Panc1 (cell line): ENCODE results near the gene EHD2. TPM values are rescaled to one million over a fixed set of nuclear protein-coding genes. Genes with fewer than 3 reads are reported as not detected.
"Not testable (repeated sequence)": the region's sequence is repeated elsewhere in the genome, so short reads cannot be mapped to it uniquely, and the experiment has no call there.

Source experiments
- ATAC-seq: fragments of 200-7000 bp; cut with Tn5 transposase; 2 replicates; pipeline ENCODE4 v1.9.1; 2020; ENCODE audit warnings: mild to moderate bottlenecking, moderate library complexity
- BruUV-seq: library from RNA; stranded (reverse); fragments of 400-500 nt; replicated peaks from 2 replicates; lab custom pipeline; 2021; lab: Mats Ljungman, UMichigan
- CTCF ChIA-PET: fragments of 300-600 bp; sonication (Branson Sonifier 250); formaldehyde crosslinking; loops from one replicate; lab custom pipeline; 2022; ENCODE audit warnings: antibody characterized with exemption; lab: Charles Lee
- POLR2A ChIA-PET: fragments of 300-600 bp; sonication (Branson Sonifier 250); formaldehyde crosslinking; loops from one replicate; lab custom pipeline; 2022; ENCODE audit warnings: antibody characterized with exemption; lab: Charles Lee
- DNase-seq: peaks from one replicate; pipeline ENCODE4 v3.0.0-alpha.2; 2010; ENCODE audit warnings: low read depth, low spot score
- H3K27ac ChIP-seq: 2 replicates; pipeline ENCODE4 v1.5.1; 2011; ENCODE audit warnings: mild to moderate bottlenecking, low read length, inconsistent platforms
- H3K27me3 ChIP-seq: fragments of 200-500 bp; sonication (Bioruptor generic); 2 replicates; pipeline ENCODE4 v1.6.0; 2014; ENCODE audit warnings: low read length, inconsistent platforms; ENCODE audit not compliant: control insufficient read depth, insufficient read depth
- H3K36me3 ChIP-seq: fragments of 200-500 bp; sonication (Bioruptor generic); 2 replicates; pipeline ENCODE4 v1.5.1; 2014; ENCODE audit warnings: inconsistent platforms, mild to moderate bottlenecking, low read length, moderate library complexity; ENCODE audit not compliant: control insufficient read depth, insufficient read depth
- H3K4me1 ChIP-seq: 2 replicates; pipeline ENCODE4 v1.5.1; 2011; ENCODE audit warnings: inconsistent platforms, mild to moderate bottlenecking, low read length, moderate library complexity; ENCODE audit not compliant: control insufficient read depth, insufficient read depth
- H3K4me3 ChIP-seq, 2 experiments: 2 replicates each; pipeline ENCODE4 v1.5.1; 2011 to 2012; ENCODE audit warnings: low read depth in 2 of 2, low read length in 2 of 2, mild to moderate bottlenecking in 2 of 2, inconsistent platforms in 1 of 2, moderate library complexity in 1 of 2
- H3K9me3 ChIP-seq: fragments of 200-500 bp; sonication (Bioruptor generic); 2 replicates; pipeline ENCODE4 v1.5.1; 2014; ENCODE audit warnings: low read depth, mild to moderate bottlenecking, inconsistent platforms, low read length, moderate library complexity; ENCODE audit not compliant: control insufficient read depth, insufficient read depth
- POLR2AphosphoS5 ChIP-seq: IDR thresholded peaks from 2 replicates; pipeline ENCODE4 v1.6.1; 2012; ENCODE audit warnings: mild to moderate bottlenecking, low read depth, low read length, moderate library complexity
- SIN3A ChIP-seq: IDR thresholded peaks from 2 replicates; pipeline ENCODE4 v1.6.1; 2012; ENCODE audit warnings: low read depth, mild to moderate bottlenecking, low read length, moderate library complexity, borderline replicate concordance; ENCODE audit not compliant: insufficient read depth
- TCF7L2 ChIP-seq: IDR thresholded peaks from 2 replicates; pipeline ENCODE4 v1.6.1; 2011; ENCODE audit warnings: mild to moderate bottlenecking, low read depth, low read length, inconsistent platforms
- in situ Hi-C: cut with HindIII; loops from 2 replicates; pipeline ENCODE4 v1.10.0; 2016; ENCODE audit warnings: low sequenced_read_pairs, low pct_unique_long_range_greater_than_20kb
- intact Hi-C: fragments of 100-400 bp; cut with micrococcal nuclease; formaldehyde crosslinking; loops from one replicate; pipeline ENCODE4 v1.10.0; 2022; ENCODE audit not compliant: unreplicated experiment
- total RNA-seq: library from RNA; stranded (reverse); gene quantifications from one replicate; pipeline ENCODE4 v1.2.1, GENCODE V29; 2021; ENCODE audit not compliant: unreplicated experiment
- TF ChIP-seq, protein P1 (sequence below): fragments of 450-650 bp; IDR thresholded peaks from 2 replicates; pipeline ENCODE4 v1.5.1; 2017; ENCODE audit warnings: mild to moderate bottlenecking
- TF ChIP-seq, protein P2 (sequence below), 2 experiments: IDR thresholded peaks; 2 replicates each; pipeline ENCODE4 v1.6.1; 2011 to 2012; ENCODE audit warnings: low read depth in 2 of 2, control low read depth in 1 of 2, low read length in 1 of 2, mild to moderate bottlenecking in 1 of 2, moderate library complexity in 1 of 2; ENCODE audit not compliant: insufficient read depth in 1 of 2

Gene EHD2
- total RNA-seq, 1 experiment from 2014 or later: 41.8 TPM

DNA sequence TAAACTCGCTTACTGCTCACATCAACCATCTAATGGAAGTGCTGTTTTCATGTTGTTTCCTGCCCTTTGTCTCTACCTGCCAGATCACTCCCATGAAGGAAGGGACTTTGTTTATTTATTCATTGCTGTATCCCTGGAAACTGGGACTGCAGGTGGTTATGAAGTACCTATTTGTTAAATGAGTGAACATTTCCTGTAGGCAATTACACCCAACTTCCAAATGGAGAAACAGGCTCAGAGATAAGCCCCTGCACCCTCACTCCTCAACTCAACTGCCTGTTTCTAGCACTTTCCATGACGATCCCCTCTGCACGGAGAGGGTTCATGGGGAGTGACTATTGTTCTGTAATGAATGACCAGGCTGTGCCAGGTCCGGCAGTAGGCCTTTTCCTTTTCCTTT is 63.3 kb downstream of the EHD2 start:
- no TSS peak for BruUV-seq
- in situ Hi-C loops: no loop called here
- intact Hi-C loops: no loop called here
- no peak for ATAC-seq
- peaks cover 5% of the 10 kb centered on the region; the same call in 1 of the 2 replicates for H3K36me3 ChIP-seq
- H3K9me3 ChIP-seq: no peaks in the 10 kb centered on the region
- TF ChIP-seq, protein P1, sequence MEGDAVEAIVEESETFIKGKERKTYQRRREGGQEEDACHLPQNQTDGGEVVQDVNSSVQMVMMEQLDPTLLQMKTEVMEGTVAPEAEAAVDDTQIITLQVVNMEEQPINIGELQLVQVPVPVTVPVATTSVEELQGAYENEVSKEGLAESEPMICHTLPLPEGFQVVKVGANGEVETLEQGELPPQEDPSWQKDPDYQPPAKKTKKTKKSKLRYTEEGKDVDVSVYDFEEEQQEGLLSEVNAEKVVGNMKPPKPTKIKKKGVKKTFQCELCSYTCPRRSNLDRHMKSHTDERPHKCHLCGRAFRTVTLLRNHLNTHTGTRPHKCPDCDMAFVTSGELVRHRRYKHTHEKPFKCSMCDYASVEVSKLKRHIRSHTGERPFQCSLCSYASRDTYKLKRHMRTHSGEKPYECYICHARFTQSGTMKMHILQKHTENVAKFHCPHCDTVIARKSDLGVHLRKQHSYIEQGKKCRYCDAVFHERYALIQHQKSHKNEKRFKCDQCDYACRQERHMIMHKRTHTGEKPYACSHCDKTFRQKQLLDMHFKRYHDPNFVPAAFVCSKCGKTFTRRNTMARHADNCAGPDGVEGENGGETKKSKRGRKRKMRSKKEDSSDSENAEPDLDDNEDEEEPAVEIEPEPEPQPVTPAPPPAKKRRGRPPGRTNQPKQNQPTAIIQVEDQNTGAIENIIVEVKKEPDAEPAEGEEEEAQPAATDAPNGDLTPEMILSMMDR: no peak
- TF ChIP-seq, protein P2, sequence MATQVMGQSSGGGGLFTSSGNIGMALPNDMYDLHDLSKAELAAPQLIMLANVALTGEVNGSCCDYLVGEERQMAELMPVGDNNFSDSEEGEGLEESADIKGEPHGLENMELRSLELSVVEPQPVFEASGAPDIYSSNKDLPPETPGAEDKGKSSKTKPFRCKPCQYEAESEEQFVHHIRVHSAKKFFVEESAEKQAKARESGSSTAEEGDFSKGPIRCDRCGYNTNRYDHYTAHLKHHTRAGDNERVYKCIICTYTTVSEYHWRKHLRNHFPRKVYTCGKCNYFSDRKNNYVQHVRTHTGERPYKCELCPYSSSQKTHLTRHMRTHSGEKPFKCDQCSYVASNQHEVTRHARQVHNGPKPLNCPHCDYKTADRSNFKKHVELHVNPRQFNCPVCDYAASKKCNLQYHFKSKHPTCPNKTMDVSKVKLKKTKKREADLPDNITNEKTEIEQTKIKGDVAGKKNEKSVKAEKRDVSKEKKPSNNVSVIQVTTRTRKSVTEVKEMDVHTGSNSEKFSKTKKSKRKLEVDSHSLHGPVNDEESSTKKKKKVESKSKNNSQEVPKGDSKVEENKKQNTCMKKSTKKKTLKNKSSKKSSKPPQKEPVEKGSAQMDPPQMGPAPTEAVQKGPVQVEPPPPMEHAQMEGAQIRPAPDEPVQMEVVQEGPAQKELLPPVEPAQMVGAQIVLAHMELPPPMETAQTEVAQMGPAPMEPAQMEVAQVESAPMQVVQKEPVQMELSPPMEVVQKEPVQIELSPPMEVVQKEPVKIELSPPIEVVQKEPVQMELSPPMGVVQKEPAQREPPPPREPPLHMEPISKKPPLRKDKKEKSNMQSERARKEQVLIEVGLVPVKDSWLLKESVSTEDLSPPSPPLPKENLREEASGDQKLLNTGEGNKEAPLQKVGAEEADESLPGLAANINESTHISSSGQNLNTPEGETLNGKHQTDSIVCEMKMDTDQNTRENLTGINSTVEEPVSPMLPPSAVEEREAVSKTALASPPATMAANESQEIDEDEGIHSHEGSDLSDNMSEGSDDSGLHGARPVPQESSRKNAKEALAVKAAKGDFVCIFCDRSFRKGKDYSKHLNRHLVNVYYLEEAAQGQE (IDR thresholded peaks at IDR 0.05; ENCODE audit: insufficient read depth in 1 of 2, low read depth in 2 of 2, low read length in 1 of 2): no peak
- TF ChIP-seq TCF7L2 (no peak), POLR2AphosphoS5 (no peak), SIN3A (no peak)
- H3K4me3 ChIP-seq: no peak overlapping the region
- no peak for DNase-seq
- ChIA-PET CTCF (no interaction called here), POLR2A (no interaction called here)
- H3K27ac ChIP-seq: no peak overlapping the region
- no peaks in the 10 kb centered on the region for H3K4me1 ChIP-seq
- H3K27me3 ChIP-seq: no peaks in the 10 kb centered on the region

DNA sequence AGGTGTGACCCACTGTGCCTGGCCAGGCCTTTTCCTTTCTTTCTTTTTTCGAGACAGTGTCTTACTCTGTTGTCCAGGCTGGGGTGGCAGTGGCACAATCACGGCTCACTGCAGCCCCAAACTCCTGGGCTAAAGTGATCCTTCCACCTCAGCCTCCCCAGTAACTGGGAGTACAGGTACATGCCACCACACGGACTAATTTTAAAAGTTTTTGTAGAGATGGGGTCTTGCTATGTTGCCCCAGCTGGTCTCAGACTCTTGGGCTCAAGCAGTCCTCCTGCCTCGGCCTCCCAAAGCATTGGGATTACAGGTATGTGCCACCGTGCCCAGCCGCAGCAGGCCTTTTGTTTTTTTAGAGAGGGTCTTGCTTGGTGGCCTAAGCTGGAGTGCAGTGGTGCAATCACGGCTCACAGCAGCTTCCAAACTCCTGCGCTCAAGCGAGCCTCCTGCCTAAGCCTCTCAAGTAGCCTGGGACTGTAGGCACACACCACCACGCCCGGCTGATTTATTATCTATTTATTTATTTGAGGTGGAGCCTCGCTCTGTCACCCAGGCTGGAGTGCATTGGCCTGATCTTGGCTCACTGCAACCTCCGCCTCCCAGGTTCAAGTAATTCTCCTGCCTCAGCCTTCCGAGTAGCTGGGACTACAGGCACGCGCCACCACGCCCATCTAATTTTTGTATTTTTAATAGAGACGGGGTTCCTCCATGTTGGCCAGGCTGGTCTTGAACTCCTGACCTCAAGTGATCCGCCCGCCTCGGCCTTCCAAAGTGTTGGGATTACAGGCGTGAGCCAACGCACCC is 64.2 kb downstream of the EHD2 start:
- POLR2A ChIA-PET: interaction anchor here (0.6 kb wide), 1 partner anchor 10 kb away, joined by 3 read pairs; no protein-coding TSS in a partner anchor
- CTCF ChIA-PET, H3K36me3 ChIP-seq, H3K9me3 ChIP-seq, BruUV-seq, intact Hi-C loops, H3K27me3 ChIP-seq, ATAC-seq, DNase-seq, in situ Hi-C loops, H3K4me1 ChIP-seq: not testable (repeated sequence)
- peak overlapping the region; percentile 87 to 89 for H3K4me3 ChIP-seq
- peak overlapping the region; percentile 90 for H3K27ac ChIP-seq
